NCI-H1105 (cell line): Measurements from ENCODE around the gene SECTM1.

Source experiments
- DNase-seq: peaks from one replicate; lab custom pipeline; 2025; lab: John Stamatoyannopoulos, UW

SECTM1 gene

DNA sequence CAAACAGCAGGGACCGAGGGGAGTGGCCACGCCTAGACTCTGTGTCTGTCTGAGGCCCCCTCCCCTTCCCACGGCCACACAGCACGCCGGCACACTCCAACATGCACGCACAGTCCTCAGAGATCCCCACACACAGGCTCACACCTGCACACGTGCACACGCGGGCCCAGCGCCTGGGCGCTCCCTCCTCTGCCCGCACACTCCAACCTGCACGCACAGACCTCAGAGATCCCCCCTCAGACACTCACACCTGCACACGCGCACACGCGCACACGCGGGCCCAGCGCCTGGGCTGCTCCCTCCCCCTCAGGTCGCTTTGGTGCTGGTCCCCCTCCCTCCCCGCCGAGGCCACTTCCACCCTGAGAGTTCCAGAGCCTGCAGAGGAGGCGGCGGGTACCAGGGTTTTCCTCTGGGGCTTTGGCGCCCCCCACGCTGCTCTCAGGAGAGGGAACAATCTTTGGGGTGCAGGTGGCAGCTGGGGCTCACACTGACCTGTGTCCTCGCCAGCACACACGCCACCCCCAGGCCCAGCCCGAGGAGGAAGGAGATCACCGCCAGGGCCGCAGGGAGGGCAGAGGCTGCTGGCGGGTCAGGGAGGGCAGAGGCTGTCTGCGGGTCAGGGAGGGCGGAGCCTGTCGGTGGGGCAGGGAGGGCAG is 17.7 kb downstream of the SECTM1 start:
- DNase-seq, result no peak

DNA sequence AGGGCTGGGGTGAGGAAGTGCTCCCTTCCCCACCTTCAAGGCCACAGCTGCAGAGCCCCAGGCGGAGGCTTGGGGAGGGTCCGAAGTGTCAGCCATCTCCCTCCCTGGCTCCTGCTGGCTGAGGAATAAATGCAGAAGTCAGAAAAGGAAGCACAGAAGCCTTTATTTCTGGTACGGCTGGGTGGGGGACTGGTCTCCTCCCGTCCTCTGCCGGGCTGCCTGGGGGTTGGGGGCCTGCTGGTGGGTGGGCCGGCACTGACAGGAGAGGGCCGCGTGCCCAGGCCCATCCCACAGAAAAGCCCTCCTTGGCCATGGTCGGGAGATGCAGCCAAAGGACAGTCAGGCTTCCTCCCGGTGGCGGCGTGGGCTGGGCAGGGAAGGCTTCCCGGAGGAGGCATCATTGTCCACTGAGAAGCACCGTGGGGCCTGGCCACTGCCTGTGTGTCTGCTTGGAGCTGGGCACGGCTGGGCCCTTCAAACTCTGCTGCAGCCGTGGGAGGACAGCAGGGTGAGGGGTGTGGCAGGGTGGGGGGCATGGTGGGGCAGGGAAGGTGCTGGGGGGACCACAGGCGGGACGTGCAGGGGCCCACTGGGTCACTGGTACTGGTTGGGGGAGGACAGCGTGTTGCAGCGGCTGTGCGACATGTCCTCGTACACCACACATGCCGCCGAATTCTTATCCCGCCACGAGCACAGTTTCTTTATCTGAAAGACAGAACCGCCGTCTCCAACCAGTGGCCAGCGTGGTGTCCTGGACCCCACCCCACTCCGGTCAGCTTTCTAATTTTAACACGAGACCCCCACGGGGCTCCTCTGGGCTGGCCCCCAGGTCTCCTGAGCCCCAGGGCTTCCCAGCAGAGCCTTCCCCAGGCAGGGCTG is 18.6 kb downstream of the SECTM1 start:
- DNase-seq, result no peak

DNA sequence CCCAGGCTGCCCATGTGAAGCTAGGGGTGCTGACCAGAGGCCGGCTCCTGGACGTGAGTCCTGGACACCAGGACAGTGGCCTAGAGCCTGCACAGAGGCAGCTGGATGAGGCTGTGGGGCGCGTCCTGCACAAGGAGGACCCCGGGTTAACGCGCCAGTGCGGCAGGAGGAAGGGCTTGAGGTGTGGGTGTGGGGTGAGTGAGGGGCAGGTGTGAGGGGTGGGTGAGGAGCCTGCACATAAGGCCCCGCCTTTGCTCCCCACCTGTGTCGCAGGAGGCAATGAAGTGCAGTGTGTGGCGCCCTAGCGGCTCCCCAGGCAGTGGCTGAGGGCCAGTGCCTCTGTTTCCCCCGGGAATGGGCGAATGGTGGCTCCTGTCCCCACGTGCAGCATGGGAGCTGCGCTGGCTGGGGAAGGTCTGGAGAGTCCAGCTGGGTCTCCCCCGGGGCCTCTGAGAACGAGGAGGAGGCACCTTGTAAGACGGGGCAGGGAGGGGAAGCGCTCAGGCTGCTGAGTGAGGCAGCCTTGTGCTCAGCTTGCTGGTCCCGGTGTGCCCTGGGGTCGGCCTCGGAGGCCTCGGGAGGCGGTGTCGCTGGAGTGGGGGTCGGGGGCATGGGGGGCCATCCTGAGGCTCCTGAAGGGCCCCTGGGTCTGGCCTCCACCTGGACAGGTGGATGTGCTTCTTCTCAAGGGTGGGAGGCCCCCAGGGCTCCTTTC is 19.4 kb downstream of the SECTM1 start:
- DNase-seq, result no peak

DNA sequence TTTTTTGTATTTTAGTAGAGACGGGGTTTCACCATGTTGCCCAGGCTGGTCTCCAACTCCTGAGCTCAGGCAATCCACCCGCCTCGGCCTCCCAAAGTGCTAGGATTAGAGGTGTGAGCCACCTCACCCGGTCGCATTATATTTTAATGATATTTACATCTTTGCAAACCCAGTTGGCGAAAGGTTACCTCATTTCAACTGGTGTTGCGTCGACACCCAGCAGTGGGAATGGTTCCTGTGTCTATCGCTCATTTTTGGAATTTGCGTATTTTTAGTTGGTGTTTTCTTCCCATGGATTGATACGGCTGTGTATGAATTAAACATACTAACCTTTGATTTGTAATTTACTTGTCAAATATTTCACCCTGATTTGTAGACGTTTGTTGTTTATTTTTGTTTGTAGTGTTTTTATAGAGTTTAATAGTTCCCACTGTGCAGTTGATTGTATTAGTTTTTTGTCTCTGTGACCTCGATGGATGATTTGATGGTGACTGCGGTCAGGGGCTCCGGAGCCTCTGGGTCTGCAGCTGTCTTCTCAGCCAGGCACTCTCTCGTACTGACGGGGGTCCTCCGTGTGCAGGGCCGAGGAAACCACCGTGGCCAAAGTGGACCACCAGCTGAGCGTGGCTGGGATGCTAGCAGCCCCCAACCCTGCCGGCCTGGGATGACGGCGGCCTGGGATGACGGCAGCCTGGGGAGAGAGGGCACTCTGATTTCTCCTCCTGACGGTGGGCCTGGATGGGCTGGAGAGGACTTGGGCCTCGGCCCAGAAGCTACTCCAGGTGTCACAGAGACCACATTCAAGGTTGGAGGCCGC is 20.2 kb downstream of the SECTM1 start:
- DNase-seq, result no peak

- DNase-seq, result no peak
Observed at GRCh38 chr17:82311971-82312370, 21.6 kb downstream of the SECTM1 start.

DNA sequence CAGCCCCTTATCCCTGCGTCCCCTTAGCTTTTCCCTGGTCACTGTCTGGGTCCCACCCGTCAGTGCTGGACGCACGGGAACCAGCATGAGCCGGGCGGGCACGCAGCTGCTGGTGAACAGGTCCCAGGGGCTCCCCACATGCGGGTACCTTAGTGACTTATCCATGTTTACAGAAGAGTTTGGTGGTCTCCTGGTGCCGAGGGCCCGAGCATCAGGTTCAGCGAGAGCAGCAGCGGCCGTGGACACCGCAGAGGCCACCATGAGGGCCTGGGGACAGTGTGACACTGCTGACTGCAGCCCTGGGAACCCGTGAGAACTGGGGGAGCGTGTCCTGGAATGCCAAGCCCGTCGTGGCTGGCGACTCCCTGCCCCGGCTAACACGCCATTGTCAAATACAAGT is 22.7 kb downstream of the SECTM1 start:
- DNase-seq, result no peak

- DNase-seq, result no peak
Observed at GRCh38 chr17:82309656-82310570, 23.7 kb downstream of the SECTM1 start.

GRCh38 chr17:82305727-82306300 is 27.8 kb downstream of the SECTM1 start:
- no peak for DNase-seq

- DNase-seq, result no peak
Observed at GRCh38 chr17:82304826-82305726, 28.5 kb downstream of the SECTM1 start.

DNA sequence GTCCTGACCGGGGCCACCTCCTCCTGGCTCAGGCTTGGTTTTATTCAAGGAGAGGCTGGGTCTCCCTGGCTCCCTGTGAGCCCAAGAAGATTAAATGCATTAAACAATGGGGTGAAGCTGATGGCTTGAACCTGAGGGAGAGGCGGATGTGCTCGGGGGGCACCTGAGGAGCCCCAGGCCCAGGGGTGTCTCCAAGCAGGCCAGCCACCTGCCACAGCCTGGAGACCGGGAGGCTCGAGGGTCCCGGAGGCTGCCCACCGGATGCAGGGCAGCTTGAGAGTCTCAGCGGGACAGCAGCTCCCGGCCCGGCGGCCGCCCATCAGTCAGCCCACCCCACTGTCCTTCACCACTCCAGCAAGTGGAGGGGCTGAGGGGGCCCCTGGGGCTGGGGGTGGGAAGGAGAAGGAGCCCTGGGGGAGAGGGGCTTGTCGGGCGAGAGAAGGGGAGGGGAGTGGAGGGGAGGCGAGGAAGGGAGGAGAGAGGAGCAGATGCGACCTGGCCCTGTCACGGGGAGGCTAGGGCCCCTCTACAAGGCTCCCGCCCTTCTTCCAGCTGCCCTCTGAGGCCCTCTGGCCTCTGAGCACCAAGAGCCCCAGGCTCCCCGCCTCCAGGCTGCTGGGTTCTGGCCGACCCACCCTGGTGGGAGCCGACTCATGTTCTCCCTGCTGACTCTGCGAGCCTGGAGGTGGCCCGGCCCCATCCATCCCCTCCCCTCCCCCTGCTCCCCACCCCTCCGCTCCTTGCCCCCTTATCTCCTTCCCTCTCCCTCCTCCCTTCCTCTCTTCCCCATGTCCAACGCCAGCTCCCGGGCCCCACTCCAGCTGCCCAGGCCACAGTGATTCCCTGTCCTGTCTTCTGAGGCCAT is 29.4 kb downstream of the SECTM1 start:
- DNase-seq, result no peak

GRCh38 chr17:82302991-82303943 is 30.3 kb downstream of the SECTM1 start:
- DNase-seq, result no peak

DNA sequence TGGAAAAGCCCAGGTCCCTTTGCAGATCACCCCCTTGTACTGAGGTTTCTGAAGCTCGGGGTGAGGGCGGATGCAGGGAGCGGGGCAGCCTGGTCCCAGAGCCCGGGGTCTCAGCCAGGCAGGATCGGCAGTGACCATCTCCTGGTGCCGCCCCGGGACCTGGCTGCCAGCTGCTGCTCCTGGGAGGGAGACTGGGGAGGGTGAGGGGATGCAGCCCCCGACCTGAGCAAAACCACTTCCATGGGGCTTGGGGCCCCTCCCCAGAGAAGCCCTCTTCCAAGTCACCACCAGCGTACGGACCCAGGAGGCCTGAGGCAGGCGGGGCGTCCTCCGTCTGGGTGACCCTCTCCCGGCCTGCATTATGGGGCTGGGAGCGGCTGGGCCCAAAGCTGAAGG is 31.0 kb downstream of the SECTM1 start:
- DNase-seq, result no peak

GRCh38 chr17:82301916-82302567 is 31.5 kb downstream of the SECTM1 start:
- no peak for DNase-seq

DNA sequence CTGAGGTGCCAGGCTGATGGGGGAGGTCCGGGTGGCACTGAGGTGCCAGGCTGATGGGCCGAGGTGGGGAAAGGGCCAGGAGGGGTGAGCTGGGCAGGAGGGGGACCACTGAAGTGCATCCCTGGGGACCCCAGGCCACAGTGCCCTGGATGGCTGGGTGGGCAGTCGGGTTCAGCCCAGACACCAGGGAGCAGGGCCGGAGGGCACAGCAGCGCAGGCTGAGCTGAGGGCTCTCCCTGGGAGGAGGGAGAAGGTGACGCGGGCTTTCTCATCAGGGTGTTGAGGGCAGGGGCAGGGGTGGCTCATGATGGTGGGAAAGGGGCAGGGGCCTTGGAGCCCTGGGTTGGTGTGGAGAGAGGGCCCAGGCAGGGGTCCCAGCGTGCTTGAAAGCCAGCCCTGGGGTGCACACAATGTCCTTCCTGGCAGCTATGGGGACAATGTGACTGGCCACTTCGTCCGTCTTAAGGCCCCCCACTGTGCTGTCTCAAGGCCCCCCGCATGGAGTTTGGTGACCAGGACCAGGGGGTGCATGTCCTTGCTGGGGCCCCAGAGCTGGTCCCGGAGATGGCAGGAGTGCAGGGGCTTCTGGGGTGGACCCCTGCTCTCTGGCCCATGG is 32.2 kb downstream of the SECTM1 start:
- no peak for DNase-seq

- no peak for DNase-seq
Observed at GRCh38 chr17:82300707-82301270, 32.8 kb downstream of the SECTM1 start.

DNA sequence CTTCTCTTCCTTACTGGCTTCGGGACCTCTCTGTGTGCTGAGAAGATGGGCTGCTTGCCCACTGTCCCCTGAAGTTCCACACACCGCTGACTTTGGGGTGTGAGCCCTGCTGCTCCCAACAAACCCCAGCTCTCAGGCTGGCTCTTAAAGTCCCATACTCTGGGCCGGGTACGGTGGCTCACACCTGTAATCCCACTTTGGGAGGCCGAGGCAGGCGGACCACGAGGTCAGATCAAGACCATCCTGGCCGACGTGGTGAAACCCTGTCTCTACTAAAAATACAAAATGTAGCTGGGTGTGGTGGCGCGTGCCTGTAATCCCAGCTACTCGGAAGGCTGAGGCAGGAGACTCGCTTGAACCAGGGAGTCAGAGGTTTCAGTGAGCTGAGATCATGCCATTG is 33.3 kb downstream of the SECTM1 start:
- no peak for DNase-seq
